H9 (cell line): ENCODE results near the gene VPS35L. TPM values are rescaled to one million over a fixed set of nuclear protein-coding genes. Genes with fewer than 3 reads are reported as not detected.

Experiments used
- DNase-seq: peaks from one replicate; pipeline ENCODE4 v3.0.0-alpha.2; 2017
- H2AFZ ChIP-seq: one replicate; pipeline ENCODE4 v1.6.1; 2013; ENCODE audit warnings: mild to moderate bottlenecking, low read length, control low read depth, moderate library complexity
- H2AK5ac ChIP-seq: 2 replicates; pipeline ENCODE4 v1.6.1; 2013; ENCODE audit warnings: low read length, control low read depth, mixed read lengths; ENCODE audit not compliant: insufficient read length
- H2BK120ac ChIP-seq: one replicate; pipeline ENCODE4 v1.6.1; 2013; ENCODE audit warnings: low read depth, mild to moderate bottlenecking, low read length, control low read depth, inconsistent platforms; ENCODE audit not compliant: poor library complexity, severe bottlenecking
- H2BK12ac ChIP-seq: 2 replicates; pipeline ENCODE4 v1.6.1; 2013; ENCODE audit warnings: low read length, control low read depth, mixed read lengths, low read depth; ENCODE audit not compliant: insufficient read length
- H2BK15ac ChIP-seq: 2 replicates; pipeline ENCODE4 v1.6.1; 2013; ENCODE audit warnings: low read depth, low read length, control low read depth
- H2BK20ac ChIP-seq: one replicate; pipeline ENCODE4 v1.6.1; 2013; ENCODE audit warnings: low read depth, mild to moderate bottlenecking, low read length, control low read depth, inconsistent platforms; ENCODE audit not compliant: poor library complexity, severe bottlenecking
- H2BK5ac ChIP-seq: 2 replicates; pipeline ENCODE4 v1.6.1; 2013; ENCODE audit warnings: low read length, control low read depth, mixed read lengths; ENCODE audit not compliant: insufficient read length
- H3K14ac ChIP-seq: 2 replicates; pipeline ENCODE4 v1.6.1; 2013; ENCODE audit warnings: low read length, control low read depth; ENCODE audit not compliant: insufficient read depth
- H3K18ac ChIP-seq: 2 replicates; pipeline ENCODE4 v1.6.1; 2013; ENCODE audit warnings: low read depth, mild to moderate bottlenecking, mixed read lengths, low read length, control low read depth; ENCODE audit not compliant: insufficient read length
- H3K23ac ChIP-seq: 2 replicates; pipeline ENCODE4 v1.6.1; 2013; ENCODE audit warnings: low read length, control low read depth, mixed read lengths, low read depth; ENCODE audit not compliant: insufficient read length
- H3K23me2 ChIP-seq: 2 replicates; pipeline ENCODE4 v1.6.1; 2013; ENCODE audit warnings: low read depth, mild to moderate bottlenecking, mixed read lengths, low read length, control low read depth; ENCODE audit not compliant: insufficient read length, poor library complexity, severe bottlenecking
- H3K27ac ChIP-seq: 2 replicates; pipeline ENCODE4 v1.5.1; 2013; ENCODE audit warnings: low read length, control low read depth, mixed read lengths, low read depth; ENCODE audit not compliant: insufficient read length
- H3K27me3 ChIP-seq: 2 replicates; pipeline ENCODE4 v1.6.1; 2013; ENCODE audit warnings: low read length, control low read depth, inconsistent platforms; ENCODE audit not compliant: insufficient read depth
- H3K4ac ChIP-seq: 2 replicates; pipeline ENCODE4 v1.6.1; 2013; ENCODE audit warnings: low read depth, mild to moderate bottlenecking, control low read depth, inconsistent platforms, low read length, moderate library complexity
- H3K4me1 ChIP-seq: 2 replicates; pipeline ENCODE4 v1.6.1; 2013; ENCODE audit warnings: low read length, control low read depth, inconsistent platforms; ENCODE audit not compliant: insufficient read depth
- H3K4me2 ChIP-seq: 2 replicates; pipeline ENCODE4 v1.6.1; 2013; ENCODE audit warnings: low read length, control low read depth, mixed read lengths; ENCODE audit not compliant: insufficient read length, insufficient read depth
- H3K56ac ChIP-seq: 2 replicates; pipeline ENCODE4 v1.6.1; 2013; ENCODE audit warnings: low read depth, mild to moderate bottlenecking, mixed read lengths, low read length, control low read depth; ENCODE audit not compliant: insufficient read length
- H3K79me1 ChIP-seq: 2 replicates; pipeline ENCODE4 v1.6.1; 2013; ENCODE audit warnings: low read depth, mild to moderate bottlenecking, moderate library complexity, low read length, control low read depth, inconsistent platforms; ENCODE audit not compliant: insufficient read depth, poor library complexity, severe bottlenecking
- H3K79me2 ChIP-seq: 2 replicates; pipeline ENCODE4 v1.6.1; 2013; ENCODE audit warnings: low read length, control low read depth, inconsistent platforms; ENCODE audit not compliant: insufficient read depth
- H3K9ac ChIP-seq: 2 replicates; pipeline ENCODE4 v1.6.1; 2013; ENCODE audit warnings: low read length, control low read depth, mixed read lengths; ENCODE audit not compliant: insufficient read length; ENCODE audit errors: extremely low read depth
- H3K9me3 ChIP-seq: one replicate; pipeline ENCODE4 v1.6.1; 2013; ENCODE audit warnings: low read depth, low read length, inconsistent platforms; ENCODE audit not compliant: control insufficient read depth
- H3T11ph ChIP-seq: one replicate; pipeline ENCODE4 v1.6.1; 2013; ENCODE audit warnings: mild to moderate bottlenecking, low read length, control low read depth, inconsistent platforms
- H4K20me1 ChIP-seq: one replicate; pipeline ENCODE4 v1.6.1; 2013; ENCODE audit not compliant: control insufficient read depth, insufficient read length, insufficient read depth
- H4K5ac ChIP-seq: 2 replicates; pipeline ENCODE4 v1.6.1; 2013; ENCODE audit warnings: low read depth, mild to moderate bottlenecking, mixed read lengths, low read length, control low read depth; ENCODE audit not compliant: insufficient read length
- H4K8ac ChIP-seq: replicated peaks from 2 replicates; pipeline ENCODE4 v1.6.1; 2013; ENCODE audit warnings: low read length, control low read depth, mixed read lengths, low read depth; ENCODE audit not compliant: insufficient read length
- H4K91ac ChIP-seq: 2 replicates; pipeline ENCODE4 v1.6.1; 2013; ENCODE audit warnings: low read depth, mild to moderate bottlenecking, moderate library complexity, mixed read lengths, low read length, control low read depth; ENCODE audit not compliant: insufficient read length
- H3K27ac Mint-ChIP-seq, 3 experiments: 2 replicates in 2 of 3; 3 replicates in 1 of 3; pipeline ENCODE4 v1.8.0; 2020 to 2021; ENCODE audit warnings: mixed read lengths in 3 of 3, mild to moderate bottlenecking in 1 of 3, moderate library complexity in 1 of 3
- H3K27me3 Mint-ChIP-seq: 2 replicates; pipeline ENCODE4 v1.8.0; 2021; ENCODE audit warnings: low read depth, mild to moderate bottlenecking, moderate library complexity, mixed read lengths
- H3K36me3 Mint-ChIP-seq, 3 experiments: 2 replicates in 2 of 3; 3 replicates in 1 of 3; pipeline ENCODE4 v1.8.0; 2020 to 2021; ENCODE audit warnings: low read depth in 3 of 3, mixed read lengths in 3 of 3; ENCODE audit not compliant: insufficient read depth in 1 of 3
- H3K4me1 Mint-ChIP-seq, 2 experiments: 2 replicates each; pipeline ENCODE4 v1.8.0; 2020; ENCODE audit warnings: mixed read lengths in 2 of 2
- H3K4me3 Mint-ChIP-seq, 2 experiments: 2 replicates in 1 of 2; 3 replicates in 1 of 2; pipeline ENCODE4 v1.8.0; 2020 to 2021; ENCODE audit warnings: mild to moderate bottlenecking in 2 of 2, mixed read lengths in 2 of 2, moderate library complexity in 1 of 2
- H3K9me3 Mint-ChIP-seq, 2 experiments: 2 replicates in 1 of 2; 3 replicates in 1 of 2; pipeline ENCODE4 v1.8.0; 2020; ENCODE audit warnings: mild to moderate bottlenecking in 2 of 2, mixed read lengths in 2 of 2, moderate library complexity in 1 of 2
- CTCF ChIP-seq: fragments of 200-600 bp; sonication (generic); conservative IDR thresholded peaks from 3 replicates; pipeline ENCODE4 v1.8.0; 2021; ENCODE audit warnings: antibody characterized with exemption, mild to moderate bottlenecking
- WGBS: extraction: QIAGEN DNeasy Blood & Tissue Kit; methylation state at CpG from one replicate; pipeline ENCODE4 v1.1.7; 2013; ENCODE audit warnings: missing lambda C conversion rate, low lambda C conversion rate, mixed read lengths; ENCODE audit not compliant: insufficient read length; ENCODE audit errors: extremely low coverage; 5-methylcytosine and 5-hydroxymethylcytosine counted together
- total RNA-seq: library from RNA; stranded (reverse); gene quantifications from 2 replicates; pipeline ENCODE4 v1.2.1, GENCODE V29; 2021

The VPS35L gene
- total RNA-seq, 1 experiment from 2014 or later: 58.4 TPM

GRCh38 chr16:19517424-19518089 lies 37.9 kb upstream of the VPS35L start:
- no peak overlapping the region for H3K18ac ChIP-seq
- no peak overlapping the region for H4K5ac ChIP-seq
- no peak overlapping the region for H3K9ac ChIP-seq
- Mint-ChIP-seq H3K4me3 (no peak overlapping the region), H3K27ac (peak overlapping the region in 1 of 3 experiments; percentile 53; a peak in 1 of 7 replicates), H3K9me3 (no peaks in the 10 kb centered on the region), H3K27me3 (no peaks in the 10 kb centered on the region), H3K36me3 (peaks cover 30 to 52% (median 44%) of the 10 kb centered on the region in 3 experiments), H3K4me1 (peaks cover 21 to 23% of the 10 kb centered on the region in 2 experiments)
- H3T11ph ChIP-seq: no peak overlapping the region
- H3K9me3 ChIP-seq: no peaks in the 10 kb centered on the region
- H2BK12ac ChIP-seq: no peak overlapping the region
- no peak overlapping the region for H3K56ac ChIP-seq
- no peak overlapping the region for H2BK15ac ChIP-seq
- H4K8ac ChIP-seq: no peak overlapping the region
- no peak overlapping the region for H2AFZ ChIP-seq
- no peaks in the 10 kb centered on the region for H4K20me1 ChIP-seq
- no CpG with 5 or more reads among the region's 8 CpGs for WGBS
- H3K4me2 ChIP-seq: no peak overlapping the region
- no peak for DNase-seq
- H2AK5ac ChIP-seq: no peak overlapping the region
- H3K4ac ChIP-seq: no peak overlapping the region
- H2BK20ac ChIP-seq: no peak overlapping the region
- H3K4me1 ChIP-seq: no peaks in the 10 kb centered on the region
- no peak overlapping the region for H4K91ac ChIP-seq
- no peak overlapping the region for H2BK120ac ChIP-seq
- H3K27me3 ChIP-seq: no peaks in the 10 kb centered on the region
- no peak overlapping the region for H3K14ac ChIP-seq
- no peak overlapping the region for H3K23ac ChIP-seq
- no peak overlapping the region for H2BK5ac ChIP-seq
- no peak for TF ChIP-seq CTCF
- peaks cover 8% of the 10 kb centered on the region for H3K23me2 ChIP-seq
- H3K27ac ChIP-seq: no peak overlapping the region
- no peaks in the 10 kb centered on the region for H3K79me1 ChIP-seq
- H3K79me2 ChIP-seq: peaks cover 5% of the 10 kb centered on the region; the same call in 1 of the 2 replicates
